ENCODE measurements around the gene C9orf85.
"Not testable (repeated sequence)": the region's sequence is repeated elsewhere in the genome, so short reads cannot be mapped to it uniquely, and the experiment has no call there.

C9orf85 gene

GRCh38 chr9:71944754-71945375 is 33.4 kb downstream of the C9orf85 start:
- no peak for DNase-seq

DNA sequence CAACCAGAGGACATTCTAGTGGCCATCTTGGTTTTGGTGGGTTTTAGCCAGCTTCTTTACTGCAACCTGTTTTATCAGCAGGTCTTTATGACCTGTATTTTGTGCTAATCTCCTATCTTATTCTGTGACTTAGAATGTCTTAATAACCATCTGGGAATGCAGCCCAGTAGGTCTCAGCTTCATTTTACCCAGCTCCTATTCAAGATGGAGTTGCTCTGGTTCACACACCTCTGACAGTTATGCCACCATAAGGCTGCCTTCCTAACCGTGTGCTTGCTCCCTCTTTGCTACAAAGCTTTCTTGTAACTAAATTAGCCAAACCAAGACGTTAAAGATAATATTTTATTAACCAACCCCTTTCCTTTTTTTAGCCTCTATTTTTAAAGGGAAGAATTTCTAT is 43.2 kb downstream of the C9orf85 start:
- not testable (repeated sequence) for DNase-seq

- no peak for DNase-seq
Measured at GRCh38 chr9:71955300-71955915, 44.0 kb downstream of the C9orf85 start.

GRCh38 chr9:71962328-71962727 is 50.9 kb downstream of the C9orf85 start:
- DNase-seq = no peak

- not testable (repeated sequence) for DNase-seq
Measured at GRCh38 chr9:71963471-71963996, 52.1 kb downstream of the C9orf85 start.

DNA sequence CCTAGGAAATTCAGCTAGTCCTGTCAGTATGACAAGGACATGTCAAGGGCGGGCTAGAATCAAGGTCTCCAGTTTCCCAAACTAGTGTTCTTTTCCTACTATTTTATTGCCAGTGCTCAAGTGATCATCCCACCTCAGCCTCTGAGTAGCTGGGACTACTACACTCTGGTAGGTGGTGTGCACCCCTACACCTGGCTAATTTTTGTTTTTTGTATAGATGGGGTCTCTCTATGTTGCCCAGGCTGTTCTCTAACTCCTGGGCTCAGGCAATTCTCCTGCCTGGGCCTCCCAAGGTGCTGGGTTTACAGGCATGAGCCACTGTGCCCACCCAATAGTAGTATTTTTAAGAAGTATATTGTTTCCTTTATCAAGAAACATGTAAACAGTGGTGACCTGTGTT is 54.0 kb downstream of the C9orf85 start:
- DNase-seq = no peak

GRCh38 chr9:71966601-71967000 is 55.2 kb downstream of the C9orf85 start:
- DNase-seq = no peak

GRCh38 chr9:71968541-71969090 is 57.2 kb downstream of the C9orf85 start:
- DNase-seq = no peak

DNA sequence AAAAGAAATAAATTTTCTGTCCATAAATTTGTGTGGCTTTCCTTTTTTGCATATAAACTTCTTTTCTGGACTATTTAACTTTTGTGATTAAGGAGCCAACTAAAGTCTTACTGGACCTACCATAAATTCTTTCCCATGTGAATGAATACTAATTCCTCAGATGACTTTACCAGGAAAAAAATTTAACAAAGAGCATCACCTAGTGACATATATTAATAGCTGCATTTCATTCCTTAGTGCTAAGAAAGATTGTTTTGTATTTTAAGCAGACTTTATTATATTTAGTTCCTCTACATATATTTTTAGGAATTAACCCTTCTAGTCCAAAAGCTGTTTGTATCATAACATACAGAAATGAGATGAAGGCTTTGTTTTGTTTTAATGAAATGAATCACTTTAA is 64.4 kb downstream of the C9orf85 start:
- peak in 1 of 2 experiments; percentile 18 for DNase-seq

GRCh38 chr9:71977003-71977402 is 65.6 kb downstream of the C9orf85 start:
- no peak for DNase-seq

GRCh38 chr9:71980266-71981190 is 69.1 kb downstream of the C9orf85 start:
- no peak for DNase-seq

DNA sequence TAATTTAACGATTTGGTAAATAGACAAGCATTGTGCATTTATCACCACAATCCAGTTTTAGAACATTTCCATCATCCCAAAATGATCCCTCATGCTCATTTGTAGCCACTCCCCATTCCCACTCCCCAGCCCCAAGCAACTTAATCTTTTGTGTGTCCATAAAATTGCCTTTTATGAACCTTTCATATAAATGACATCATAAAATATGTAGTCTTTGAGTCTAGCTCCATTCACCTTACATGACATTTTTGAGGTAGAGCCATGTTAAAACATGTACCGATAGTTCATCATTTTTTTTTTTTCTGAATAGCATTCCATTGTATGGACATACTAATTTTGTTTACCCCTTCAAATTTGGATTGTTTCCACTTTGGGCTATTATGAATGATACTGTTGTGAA is 70.5 kb downstream of the C9orf85 start:
- DNase-seq = no peak

DNA sequence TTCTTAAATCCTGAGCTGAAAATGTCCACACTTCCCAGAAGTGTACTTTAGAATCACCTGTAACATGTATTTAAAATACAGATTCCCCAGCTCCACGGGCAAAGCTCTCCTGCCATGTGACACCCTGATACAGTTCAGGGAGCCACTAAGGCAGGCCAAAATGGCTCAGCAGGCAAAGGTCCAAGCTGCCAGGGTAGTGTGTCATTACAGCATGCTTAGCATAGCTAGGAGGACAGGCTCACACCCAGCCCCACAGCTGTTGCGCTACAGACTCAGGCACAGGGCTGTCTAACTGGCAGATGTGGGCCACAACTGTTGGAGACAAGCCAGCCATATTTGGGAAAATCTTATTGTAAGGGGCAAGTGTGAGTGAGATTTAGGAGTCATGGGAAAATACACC is 73.0 kb downstream of the C9orf85 start:
- DNase-seq = no peak

DNA sequence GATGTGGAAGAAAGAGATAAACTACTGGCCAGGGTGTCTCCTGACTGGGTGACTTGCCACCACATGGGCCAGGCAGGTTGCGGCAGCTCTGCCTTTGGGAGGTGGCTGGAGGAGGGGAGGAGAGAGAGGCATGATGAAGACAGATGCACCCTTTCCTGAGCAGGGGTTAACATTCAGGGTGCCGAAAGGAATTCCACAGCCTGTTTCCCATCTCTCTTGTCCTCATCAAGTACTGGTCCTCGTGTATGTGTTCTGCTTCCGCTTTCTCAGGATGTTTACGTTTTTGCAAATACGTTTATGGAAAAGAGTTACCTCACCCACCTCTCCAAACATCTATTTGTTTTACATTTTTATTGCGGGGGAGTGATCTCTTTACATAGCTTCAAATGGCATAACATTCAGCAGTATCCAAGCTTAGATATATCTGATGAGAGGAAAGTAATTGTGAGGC is 73.4 kb downstream of the C9orf85 start:
- DNase-seq = no peak

GRCh38 chr9:71985297-71985911 is 74.0 kb downstream of the C9orf85 start:
- no peak for DNase-seq

- no peak for DNase-seq
Measured at GRCh38 chr9:71986900-71987299, 75.5 kb downstream of the C9orf85 start.

GRCh38 chr9:71987471-71988371 is 76.3 kb downstream of the C9orf85 start:
- no peak for DNase-seq

GRCh38 chr9:71990466-71990865 is 79.0 kb downstream of the C9orf85 start:
- DNase-seq = no peak

DNA sequence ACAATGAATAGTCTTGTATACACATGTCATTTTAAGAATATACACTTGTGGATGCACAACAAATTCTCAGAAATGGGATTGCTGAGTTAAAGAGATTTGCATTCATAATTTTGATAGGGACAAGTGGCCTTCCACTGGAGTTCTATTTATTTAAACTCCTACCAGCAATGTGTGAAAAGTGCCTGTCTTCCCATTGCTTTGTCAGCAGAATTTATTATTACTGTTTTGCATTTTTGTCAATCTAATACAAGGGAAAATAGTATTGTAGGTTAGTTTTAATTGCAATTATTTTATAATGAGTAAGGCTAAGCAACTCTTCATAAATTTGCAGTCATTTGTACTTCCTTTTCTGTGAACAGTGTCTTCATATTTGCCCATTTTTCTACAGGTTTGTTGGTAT is 94.0 kb downstream of the C9orf85 start:
- no peak for DNase-seq

- DNase-seq = no peak
Measured at GRCh38 chr9:72006501-72006900, 95.1 kb downstream of the C9orf85 start.

GRCh38 chr9:72007726-72008125 is 96.3 kb downstream of the C9orf85 start:
- DNase-seq = not testable (repeated sequence)

DNA sequence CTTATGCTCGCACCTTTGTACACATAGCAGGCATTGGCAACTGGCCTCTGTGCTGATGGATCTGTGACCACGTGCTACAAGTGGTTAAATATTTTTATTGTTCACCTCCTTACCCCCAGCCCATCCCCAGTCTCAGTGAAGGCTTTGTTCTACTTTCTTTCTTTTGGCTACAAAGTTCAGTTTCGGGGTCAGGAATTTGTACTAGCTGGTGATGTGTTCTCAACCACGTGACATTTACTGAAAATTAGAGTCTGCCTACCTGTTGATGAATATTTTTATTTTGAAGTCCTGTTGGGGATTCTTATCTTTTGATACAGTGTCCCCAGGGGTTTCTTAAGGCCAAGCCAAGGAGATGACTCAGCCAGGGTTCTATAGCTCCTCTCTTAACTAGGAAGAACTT is 101.2 kb downstream of the C9orf85 start:
- DNase-seq = no peak

Data from Kasumi-1 (cell line).